Effector memory CD4-positive, alpha-beta T cell (primary cell): ENCODE results near the gene ALDH1A1.

Experiments
- DNase-seq, 3 donors: peaks; one replicate each; pipeline ENCODE4 v3.0.0-alpha.2; 2020
- H3K27ac ChIP-seq: 2 replicates; pipeline ENCODE4 v1.7.0; 2013; ENCODE audit warnings: mild to moderate bottlenecking, low read length, moderate library complexity; ENCODE audit not compliant: insufficient read depth, poor library complexity, severe bottlenecking
- H3K27me3 ChIP-seq: replicated peaks from 2 replicates; pipeline ENCODE4 v1.7.0; 2013; ENCODE audit warnings: mild to moderate bottlenecking, low read length; ENCODE audit not compliant: insufficient read depth, control insufficient read depth, poor library complexity, severe bottlenecking
- H3K36me3 ChIP-seq: 2 replicates; pipeline ENCODE4 v1.7.0; 2013; ENCODE audit warnings: mild to moderate bottlenecking, low read length, moderate library complexity; ENCODE audit not compliant: control insufficient read depth, insufficient read depth
- H3K4me1 ChIP-seq: 2 replicates; pipeline ENCODE4 v1.7.0; 2013; ENCODE audit warnings: low read length, mild to moderate bottlenecking; ENCODE audit not compliant: control insufficient read depth, insufficient read depth, poor library complexity, severe bottlenecking
- H3K4me3 ChIP-seq: 2 replicates; pipeline ENCODE4 v1.7.0; 2013; ENCODE audit warnings: low read length, low read depth, mild to moderate bottlenecking; ENCODE audit not compliant: insufficient read depth, poor library complexity, severe bottlenecking
- H3K9me3 ChIP-seq: 2 replicates; pipeline ENCODE4 v1.7.0; 2013; ENCODE audit warnings: mild to moderate bottlenecking, low read length, moderate library complexity; ENCODE audit not compliant: control insufficient read depth

The ALDH1A1 gene

DNA sequence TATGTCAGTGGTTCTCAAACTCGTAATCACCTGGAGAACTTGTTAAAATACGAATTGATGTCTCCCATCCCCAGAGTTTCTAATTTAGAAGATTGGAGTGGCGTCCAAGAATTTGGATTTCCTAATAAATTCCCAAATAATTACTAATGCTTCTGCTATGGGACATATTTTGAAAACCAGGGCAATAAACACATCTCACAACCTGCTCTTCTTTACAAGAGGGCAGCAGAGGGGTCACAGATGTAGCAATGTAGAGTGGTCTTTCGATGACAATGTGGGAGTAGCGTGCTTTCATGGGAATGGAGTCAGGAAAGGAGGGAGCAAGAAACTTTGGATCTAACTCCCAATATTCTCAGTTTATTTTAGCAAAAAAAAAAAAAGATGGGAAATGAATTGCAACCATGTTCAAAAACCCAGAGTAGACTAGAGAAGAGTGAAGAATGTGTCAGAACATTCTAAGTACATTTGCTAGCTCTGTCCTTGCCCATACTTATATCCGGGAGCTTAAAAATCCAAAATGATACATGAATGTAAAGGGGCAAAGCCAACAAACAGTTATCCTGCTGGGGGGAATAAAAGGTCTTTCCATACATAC is 33.8 kb upstream of the ALDH1A1 start:
- no peak overlapping the region for H3K27ac ChIP-seq
- H3K9me3 ChIP-seq: no peaks in the 10 kb centered on the region
- H3K36me3 ChIP-seq: no peaks in the 10 kb centered on the region
- no peak for DNase-seq
- no peaks in the 10 kb centered on the region for H3K4me1 ChIP-seq
- H3K27me3 ChIP-seq: no peaks in the 10 kb centered on the region
- H3K4me3 ChIP-seq: no peak overlapping the region

DNA sequence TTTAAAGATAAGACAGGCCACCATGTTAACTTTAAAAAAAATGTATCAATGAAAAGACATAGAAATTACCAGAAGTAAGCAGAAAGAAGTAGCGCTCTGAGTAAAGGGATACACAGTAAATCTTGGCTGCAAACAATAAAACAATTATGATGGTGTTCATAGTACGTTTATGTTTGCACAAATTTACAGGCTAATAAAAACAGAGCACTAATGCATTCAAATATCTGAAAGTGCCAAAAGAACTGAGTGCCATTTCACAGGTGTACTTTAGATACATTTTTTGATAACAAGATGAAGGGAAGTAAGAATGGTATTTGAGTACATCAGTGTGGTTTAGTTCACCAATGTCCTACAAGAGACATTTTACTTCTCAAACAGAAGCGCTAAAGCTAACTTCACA is 32.9 kb upstream of the ALDH1A1 start:
- H3K36me3 ChIP-seq: no peaks in the 10 kb centered on the region
- no peak for DNase-seq
- H3K27ac ChIP-seq: no peak overlapping the region

DNA sequence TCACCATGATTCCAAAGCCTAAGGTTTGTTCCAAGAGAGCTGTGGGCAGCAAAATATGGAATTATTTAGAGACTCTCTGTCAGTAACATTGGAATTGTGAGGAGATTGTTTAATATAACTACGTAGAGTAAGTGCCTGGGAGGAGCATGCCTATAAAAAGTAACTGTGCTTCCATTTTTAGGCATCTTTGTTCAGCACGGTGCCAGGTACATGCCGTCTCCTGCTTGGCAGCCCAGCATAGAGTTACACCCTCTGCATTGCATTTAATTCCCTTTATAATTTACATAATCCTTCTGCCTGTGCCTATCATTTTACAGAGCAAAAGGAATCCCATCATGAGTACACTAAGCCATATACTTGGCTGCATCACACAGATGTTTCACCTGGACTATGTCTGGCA is 32.1 kb upstream of the ALDH1A1 start:
- H3K36me3 ChIP-seq: no peaks in the 10 kb centered on the region
- H3K9me3 ChIP-seq: no peaks in the 10 kb centered on the region
- no peaks in the 10 kb centered on the region for H3K27me3 ChIP-seq
- H3K4me1 ChIP-seq: no peaks in the 10 kb centered on the region
- H3K27ac ChIP-seq: no peak overlapping the region
- DNase-seq: no peak
- H3K4me3 ChIP-seq: no peak overlapping the region

More for the DNA sequence above, 32.9 kb upstream of the ALDH1A1 start:
- no peaks in the 10 kb centered on the region for H3K4me1 ChIP-seq
- no peaks in the 10 kb centered on the region for H3K27me3 ChIP-seq
- no peak overlapping the region for H3K4me3 ChIP-seq
- no peaks in the 10 kb centered on the region for H3K9me3 ChIP-seq

DNA sequence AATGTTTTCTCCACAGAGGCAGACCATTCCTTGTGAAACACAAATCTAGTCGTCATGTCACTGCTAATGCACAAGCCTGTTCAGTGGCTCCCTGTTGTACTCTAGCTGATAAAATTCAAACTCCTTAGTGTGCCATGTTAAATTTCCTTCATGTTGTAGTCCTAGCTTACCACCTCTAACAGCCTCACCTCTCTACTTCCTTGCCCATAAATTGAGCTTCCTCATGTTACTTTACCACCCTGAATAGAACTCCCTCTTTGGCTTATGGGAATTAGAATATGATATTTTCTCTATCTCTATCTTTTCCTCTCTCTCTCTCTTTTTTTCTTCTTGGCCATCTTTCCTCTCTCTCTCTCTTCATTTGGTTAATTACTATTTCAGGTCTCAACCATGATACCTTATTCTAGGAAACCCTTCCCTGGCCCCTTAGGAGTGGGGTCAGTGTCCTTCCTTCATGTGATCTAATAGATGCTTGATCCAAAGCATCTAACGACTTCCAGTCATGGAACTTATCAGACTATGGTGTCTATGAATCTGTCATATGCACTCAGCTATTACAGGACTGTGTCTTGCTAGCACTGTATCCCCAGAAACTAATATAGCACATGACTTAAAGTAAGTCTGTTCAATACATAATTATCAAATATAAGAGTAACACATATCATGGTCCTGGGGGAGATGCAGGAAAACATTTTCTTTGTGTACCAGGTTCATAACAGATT is 31.5 kb upstream of the ALDH1A1 start:
- DNase-seq: no peak
- Histone ChIP-seq H3K9me3 (no peaks in the 10 kb centered on the region), H3K4me3 (no peak overlapping the region), H3K27me3 (no peaks in the 10 kb centered on the region), H3K4me1 (no peaks in the 10 kb centered on the region), H3K36me3 (no peaks in the 10 kb centered on the region), H3K27ac (no peak overlapping the region)

DNA sequence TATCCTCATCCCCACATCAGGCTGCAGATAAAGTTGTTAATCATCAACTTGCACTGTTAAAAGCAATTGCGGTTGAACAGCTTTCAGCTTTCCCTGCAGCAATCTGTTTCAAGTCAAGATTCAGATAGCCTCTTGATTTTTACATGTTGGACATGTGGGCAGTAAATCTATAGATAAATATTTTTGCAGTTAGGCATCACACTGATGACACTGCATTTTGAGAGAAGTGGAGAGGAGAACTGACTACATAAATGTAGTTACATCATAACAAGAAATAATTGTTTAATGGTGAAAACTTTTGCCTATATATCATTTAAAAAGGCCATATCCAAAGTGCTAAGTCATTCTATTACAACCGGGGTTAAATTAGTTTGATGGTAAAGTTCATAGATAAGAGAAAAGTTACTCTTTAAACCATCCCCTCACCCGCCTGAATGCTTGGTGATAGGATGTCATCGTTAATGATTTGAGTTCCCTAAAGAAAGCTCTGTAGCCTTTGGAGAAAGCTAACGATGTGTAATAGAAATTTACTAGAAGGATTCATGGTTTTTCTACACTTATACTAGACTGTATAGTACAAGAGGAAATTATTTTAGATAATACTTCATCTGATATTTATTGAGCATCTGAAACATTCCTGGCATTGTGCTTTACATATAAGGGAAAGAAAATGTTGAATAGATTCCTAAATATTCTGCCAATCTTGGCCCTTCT is 30.8 kb upstream of the ALDH1A1 start:
- Histone ChIP-seq H3K27me3 (no peaks in the 10 kb centered on the region), H3K9me3 (no peaks in the 10 kb centered on the region), H3K27ac (no peak overlapping the region), H3K4me1 (no peaks in the 10 kb centered on the region), H3K36me3 (no peaks in the 10 kb centered on the region), H3K4me3 (no peak overlapping the region)
- no peak for DNase-seq

DNA sequence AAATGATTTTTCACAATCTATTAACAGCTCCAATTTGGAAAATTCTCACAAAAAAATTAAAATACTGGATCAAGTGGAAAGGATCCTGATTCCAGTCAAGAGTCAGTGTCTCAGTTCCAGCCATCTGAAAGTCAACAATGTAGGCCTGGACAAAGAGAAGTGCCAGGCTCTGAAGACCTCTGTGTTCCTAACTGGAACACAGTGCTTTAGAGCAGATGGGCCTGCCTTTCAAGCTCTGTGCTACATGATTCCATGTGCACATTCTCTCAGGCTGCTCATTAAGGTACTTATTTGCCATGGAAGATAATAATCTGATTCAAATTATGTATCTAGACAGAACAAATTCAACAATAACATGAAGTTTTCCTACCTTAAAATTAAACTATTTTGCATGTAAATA is 30.2 kb upstream of the ALDH1A1 start:
- Histone ChIP-seq H3K36me3 (no peaks in the 10 kb centered on the region), H3K27me3 (no peaks in the 10 kb centered on the region), H3K9me3 (no peaks in the 10 kb centered on the region), H3K4me1 (no peaks in the 10 kb centered on the region), H3K4me3 (no peak overlapping the region), H3K27ac (no peak overlapping the region)
- no peak for DNase-seq

DNA sequence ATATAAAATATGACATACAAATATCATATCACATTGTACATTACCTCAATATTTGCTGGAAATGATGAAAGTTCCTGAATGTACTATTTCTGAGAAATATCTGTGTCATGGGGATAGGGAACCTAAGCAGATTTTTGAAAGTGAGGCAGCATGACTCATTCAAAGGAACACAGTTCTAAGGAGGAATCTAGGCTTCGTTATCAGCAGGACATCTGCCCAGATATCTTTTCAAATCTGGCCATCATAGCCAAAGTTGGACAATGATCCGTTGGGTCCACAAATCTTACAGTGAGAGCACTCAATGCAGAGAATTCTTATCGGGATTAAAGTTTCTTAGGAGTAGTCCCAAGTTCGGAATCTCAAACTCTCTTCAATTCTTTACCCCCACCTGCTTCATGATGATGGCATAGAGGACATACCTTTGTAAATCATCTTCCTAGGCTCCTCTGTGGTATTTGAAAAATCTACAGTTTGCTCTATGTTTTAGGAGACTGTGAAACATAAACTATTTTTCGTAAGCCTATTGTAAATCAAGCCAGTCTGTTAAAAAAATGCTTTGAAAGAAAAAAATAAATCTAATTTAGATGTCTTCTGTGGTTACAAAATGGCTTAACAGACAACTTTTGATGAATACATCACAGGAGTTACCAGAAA is 29.4 kb upstream of the ALDH1A1 start:
- no peaks in the 10 kb centered on the region for H3K36me3 ChIP-seq
- no peaks in the 10 kb centered on the region for H3K27me3 ChIP-seq
- no peak overlapping the region for H3K4me3 ChIP-seq
- no peak overlapping the region for H3K27ac ChIP-seq
- no peak for DNase-seq
- no peaks in the 10 kb centered on the region for H3K9me3 ChIP-seq
- no peaks in the 10 kb centered on the region for H3K4me1 ChIP-seq

DNA sequence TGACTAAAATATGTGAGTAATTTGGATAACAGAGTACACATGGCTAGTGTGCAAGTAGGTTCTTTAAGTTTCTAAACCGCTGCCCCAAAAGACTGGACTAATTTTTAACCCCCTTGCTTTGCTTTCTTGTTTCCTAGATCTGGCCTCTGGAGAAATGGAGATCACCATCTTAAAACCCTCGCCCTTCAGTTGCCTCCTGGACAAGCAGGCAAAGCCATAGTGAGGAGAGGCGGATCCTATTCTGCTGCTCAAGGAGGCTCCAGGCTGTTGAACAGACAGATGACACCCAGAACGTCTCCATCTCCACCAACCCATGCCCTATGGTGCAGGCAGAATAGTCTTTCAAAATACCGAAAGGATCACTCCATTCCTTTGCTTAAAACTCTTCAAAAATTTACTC is 28.6 kb upstream of the ALDH1A1 start:
- no peaks in the 10 kb centered on the region for H3K27me3 ChIP-seq
- no peak overlapping the region for H3K4me3 ChIP-seq
- no peaks in the 10 kb centered on the region for H3K36me3 ChIP-seq
- no peaks in the 10 kb centered on the region for H3K9me3 ChIP-seq
- H3K27ac ChIP-seq: no peak overlapping the region
- DNase-seq: no peak
- H3K4me1 ChIP-seq: no peaks in the 10 kb centered on the region

DNA sequence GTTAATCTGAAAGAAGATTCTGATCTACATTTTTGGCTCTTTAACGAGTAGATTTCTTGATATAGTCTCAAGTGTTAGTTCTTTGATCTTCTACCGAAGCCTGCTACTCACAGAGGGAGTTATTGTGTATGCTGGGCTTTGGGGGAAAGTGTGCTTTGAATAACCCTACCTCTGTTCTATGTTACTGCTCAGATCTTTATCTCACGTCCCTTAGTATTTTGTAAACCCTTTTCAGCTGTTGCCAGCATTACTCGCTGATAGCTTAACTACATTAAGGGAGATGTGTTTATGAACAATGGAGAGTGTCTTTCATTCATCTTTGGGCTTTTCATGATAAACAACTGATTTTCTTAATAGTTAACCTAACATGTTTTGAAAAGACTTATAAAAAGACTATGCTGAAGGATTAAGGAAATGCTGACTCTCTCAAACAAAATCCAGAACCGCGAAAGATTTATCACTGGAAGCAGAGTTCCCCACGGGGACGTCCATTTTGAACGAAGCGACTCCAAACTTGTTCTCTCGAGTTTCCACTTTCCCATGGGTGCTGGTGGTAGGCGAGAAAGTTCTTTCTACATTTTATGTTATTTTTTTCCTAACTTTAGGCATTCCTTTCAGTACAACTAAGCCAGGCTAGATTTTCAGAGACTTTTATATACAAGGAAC is 27.9 kb upstream of the ALDH1A1 start:
- Histone ChIP-seq H3K27me3 (no peaks in the 10 kb centered on the region), H3K4me3 (no peak overlapping the region), H3K36me3 (no peaks in the 10 kb centered on the region), H3K27ac (no peak overlapping the region), H3K4me1 (no peaks in the 10 kb centered on the region), H3K9me3 (no peaks in the 10 kb centered on the region)
- no peak for DNase-seq
